ENCODE data around the gene SMYD3.

DNA sequence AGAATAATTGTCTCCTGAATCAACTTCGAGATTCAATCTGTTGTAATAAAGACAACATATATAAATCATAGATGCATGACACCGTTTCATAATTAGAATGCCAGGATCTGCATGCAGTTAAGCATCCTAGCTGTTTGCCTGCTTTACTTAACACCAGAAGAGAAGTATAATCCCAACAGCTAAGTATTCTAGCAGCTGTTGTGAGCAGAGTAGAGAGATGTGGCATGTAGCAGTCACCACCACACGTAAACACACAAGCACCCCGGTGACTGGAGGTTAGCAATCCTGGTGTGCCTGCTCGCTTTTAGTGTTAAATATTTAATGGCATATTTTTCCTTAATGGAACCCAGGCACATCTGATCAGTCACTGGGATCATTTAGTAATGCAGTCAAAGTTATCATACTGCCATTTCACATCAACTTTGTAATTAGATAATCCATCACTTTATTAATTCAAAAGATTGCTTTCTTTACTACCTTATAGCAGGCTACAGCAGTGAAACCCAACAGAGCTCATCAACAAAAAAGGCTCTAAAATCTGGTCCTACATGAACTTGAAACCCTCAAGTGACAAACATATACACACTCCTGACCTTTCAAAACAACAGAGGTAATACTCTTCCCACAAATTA is 187.9 kb downstream of the SMYD3 start:
- TF ChIP-seq POLR2A (conservative IDR thresholded peaks at IDR 0.05), result no peak
- TF ChIP-seq, protein P1, sequence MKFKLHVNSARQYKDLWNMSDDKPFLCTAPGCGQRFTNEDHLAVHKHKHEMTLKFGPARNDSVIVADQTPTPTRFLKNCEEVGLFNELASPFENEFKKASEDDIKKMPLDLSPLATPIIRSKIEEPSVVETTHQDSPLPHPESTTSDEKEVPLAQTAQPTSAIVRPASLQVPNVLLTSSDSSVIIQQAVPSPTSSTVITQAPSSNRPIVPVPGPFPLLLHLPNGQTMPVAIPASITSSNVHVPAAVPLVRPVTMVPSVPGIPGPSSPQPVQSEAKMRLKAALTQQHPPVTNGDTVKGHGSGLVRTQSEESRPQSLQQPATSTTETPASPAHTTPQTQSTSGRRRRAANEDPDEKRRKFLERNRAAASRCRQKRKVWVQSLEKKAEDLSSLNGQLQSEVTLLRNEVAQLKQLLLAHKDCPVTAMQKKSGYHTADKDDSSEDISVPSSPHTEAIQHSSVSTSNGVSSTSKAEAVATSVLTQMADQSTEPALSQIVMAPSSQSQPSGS (CRISPR knock-in tag; IDR thresholded peaks at IDR 0.05), result no peak
- TF ChIP-seq NFYB (IDR thresholded peaks at IDR 0.05; ENCODE audit: extremely low read depth, insufficient read length), result no peak
- no peak for TF ChIP-seq HDAC2 (IDR thresholded peaks at IDR 0.05)
- TF ChIP-seq ZNF197 (CRISPR knock-in tag; IDR thresholded peaks at IDR 0.05; ENCODE audit: low read depth), result no peak
- no peak for TF ChIP-seq ZC3H11A (IDR thresholded peaks at IDR 0.05; ENCODE audit: low read depth, low read length)
- no peak for TF ChIP-seq CTBP1 (IDR thresholded peaks at IDR 0.05; ENCODE audit: borderline replicate concordance)

Measured in K562 (cell line).